ENCODE measurements around the gene NAPSA.

DNA sequence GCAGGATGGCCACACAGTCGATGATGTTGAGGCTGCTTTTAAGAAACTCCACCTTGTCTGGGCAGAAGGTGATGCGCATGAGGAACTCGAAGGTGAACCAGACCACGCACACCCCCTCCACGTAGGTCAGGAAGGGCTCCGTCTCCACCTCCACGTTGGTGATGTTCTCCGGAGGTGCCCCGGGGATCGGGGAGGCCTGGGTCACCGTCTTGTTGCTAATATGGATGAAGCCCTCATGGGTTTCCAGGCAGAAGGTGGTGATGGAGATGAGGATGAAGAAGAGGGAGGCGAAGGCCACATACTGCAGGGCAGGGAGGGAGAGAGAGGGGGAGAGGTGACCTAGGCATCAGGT lies 41.7 kb downstream of the NAPSA start:
- TF ChIP-seq EZH2 (IDR thresholded peaks at IDR 0.05; ENCODE audit: borderline replicate concordance, insufficient read depth, low read length, poor library complexity, severe bottlenecking): no peak
- TF ChIP-seq CTCF (IDR thresholded peaks at IDR 0.05; ENCODE audit: poor library complexity, severe bottlenecking): no peak
- no peak for TF ChIP-seq POLR2AphosphoS5 (IDR thresholded peaks at IDR 0.05)
- no peak for TF ChIP-seq TAF1 (IDR thresholded peaks at IDR 0.05; ENCODE audit: low read depth)
- no peak for TF ChIP-seq RAD21 (conservative IDR thresholded peaks at IDR 0.05)
